ENCODE results near the gene PALM.

PALM gene

GRCh38 chr19:679418-680286, 29.1 kb upstream of the PALM start:
- H3K27ac ChIP-seq (ENCODE audit: insufficient read depth, low read length, poor library complexity, severe bottlenecking): peak overlapping the region; percentile 42
- H3K4me1 ChIP-seq (ENCODE audit: control insufficient read depth, insufficient read depth, low read length, poor library complexity, severe bottlenecking): peaks cover 12% of the 10 kb centered on the region
- H3K4me3 ChIP-seq (ENCODE audit: insufficient read depth, low read depth, low read length, poor library complexity, severe bottlenecking): peak overlapping the region; percentile 49
- no peak for DNase-seq
- no peaks in the 10 kb centered on the region for H3K36me3 ChIP-seq (ENCODE audit: control insufficient read depth, insufficient read depth, low read length)
- H3K27me3 ChIP-seq (replicated peaks; ENCODE audit: control insufficient read depth, insufficient read depth, low read length, poor library complexity, severe bottlenecking): peaks cover 12% of the 10 kb centered on the region
- H3K9me3 ChIP-seq (ENCODE audit: control insufficient read depth, low read length): no peaks in the 10 kb centered on the region

GRCh38 chr19:680287-681028, 28.3 kb upstream of the PALM start:
- no peaks in the 10 kb centered on the region for H3K9me3 ChIP-seq (ENCODE audit: control insufficient read depth, low read length)
- no peaks in the 10 kb centered on the region for H3K36me3 ChIP-seq (ENCODE audit: control insufficient read depth, insufficient read depth, low read length)
- peaks cover 11% of the 10 kb centered on the region for H3K27me3 ChIP-seq (replicated peaks; ENCODE audit: control insufficient read depth, insufficient read depth, low read length, poor library complexity, severe bottlenecking)
- H3K27ac ChIP-seq (ENCODE audit: insufficient read depth, low read length, poor library complexity, severe bottlenecking): peak overlapping the region; percentile 77
- peak; percentile 100 for DNase-seq
- peaks cover 12% of the 10 kb centered on the region for H3K4me1 ChIP-seq (ENCODE audit: control insufficient read depth, insufficient read depth, low read length, poor library complexity, severe bottlenecking)
- peak overlapping the region; percentile 60 for H3K4me3 ChIP-seq (ENCODE audit: insufficient read depth, low read depth, low read length, poor library complexity, severe bottlenecking)

GRCh38 chr19:681029-682019, 27.4 kb upstream of the PALM start:
- no peaks in the 10 kb centered on the region for H3K36me3 ChIP-seq (ENCODE audit: control insufficient read depth, insufficient read depth, low read length)
- H3K27ac ChIP-seq (ENCODE audit: insufficient read depth, low read length, poor library complexity, severe bottlenecking): peak overlapping the region; percentile 77
- H3K27me3 ChIP-seq (replicated peaks; ENCODE audit: control insufficient read depth, insufficient read depth, low read length, poor library complexity, severe bottlenecking): peaks cover 6% of the 10 kb centered on the region
- DNase-seq: no peak
- H3K4me1 ChIP-seq (ENCODE audit: control insufficient read depth, insufficient read depth, low read length, poor library complexity, severe bottlenecking): peaks cover 12% of the 10 kb centered on the region
- peak overlapping the region; percentile 60 for H3K4me3 ChIP-seq (ENCODE audit: insufficient read depth, low read depth, low read length, poor library complexity, severe bottlenecking)
- H3K9me3 ChIP-seq (ENCODE audit: control insufficient read depth, low read length): no peaks in the 10 kb centered on the region

GRCh38 chr19:682678-683320, 25.9 kb upstream of the PALM start:
- H3K27ac ChIP-seq (ENCODE audit: insufficient read depth, low read length, poor library complexity, severe bottlenecking): no peak overlapping the region

GRCh38 chr19:685454-685931, 23.2 kb upstream of the PALM start:
- Histone ChIP-seq H3K36me3 (ENCODE audit: control insufficient read depth, insufficient read depth, low read length) (no peaks in the 10 kb centered on the region), H3K4me1 (ENCODE audit: control insufficient read depth, insufficient read depth, low read length, poor library complexity, severe bottlenecking) (peaks cover 6% of the 10 kb centered on the region), H3K9me3 (ENCODE audit: control insufficient read depth, low read length) (no peaks in the 10 kb centered on the region), H3K27me3 (replicated peaks; ENCODE audit: control insufficient read depth, insufficient read depth, low read length, poor library complexity, severe bottlenecking) (no peaks in the 10 kb centered on the region), H3K27ac (ENCODE audit: insufficient read depth, low read length, poor library complexity, severe bottlenecking) (no peak overlapping the region), H3K4me3 (ENCODE audit: insufficient read depth, low read depth, low read length, poor library complexity, severe bottlenecking) (no peak overlapping the region)
- no peak for DNase-seq

More at GRCh38 chr19:682678-683320, 25.9 kb upstream of the PALM start:
- DNase-seq: no peak
- H3K27me3 ChIP-seq (replicated peaks; ENCODE audit: control insufficient read depth, insufficient read depth, low read length, poor library complexity, severe bottlenecking): no peaks in the 10 kb centered on the region
- H3K4me3 ChIP-seq (ENCODE audit: insufficient read depth, low read depth, low read length, poor library complexity, severe bottlenecking): no peak overlapping the region
- H3K36me3 ChIP-seq (ENCODE audit: control insufficient read depth, insufficient read depth, low read length): no peaks in the 10 kb centered on the region
- no peaks in the 10 kb centered on the region for H3K9me3 ChIP-seq (ENCODE audit: control insufficient read depth, low read length)
- peaks cover 12% of the 10 kb centered on the region for H3K4me1 ChIP-seq (ENCODE audit: control insufficient read depth, insufficient read depth, low read length, poor library complexity, severe bottlenecking)

- Histone ChIP-seq H3K4me1 (ENCODE audit: control insufficient read depth, insufficient read depth, low read length, poor library complexity, severe bottlenecking) (no peaks in the 10 kb centered on the region), H3K27ac (ENCODE audit: insufficient read depth, low read length, poor library complexity, severe bottlenecking) (no peak overlapping the region), H3K9me3 (ENCODE audit: control insufficient read depth, low read length) (no peaks in the 10 kb centered on the region), H3K27me3 (replicated peaks; ENCODE audit: control insufficient read depth, insufficient read depth, low read length, poor library complexity, severe bottlenecking) (no peaks in the 10 kb centered on the region), H3K4me3 (ENCODE audit: insufficient read depth, low read depth, low read length, poor library complexity, severe bottlenecking) (no peak overlapping the region), H3K36me3 (ENCODE audit: control insufficient read depth, insufficient read depth, low read length) (no peaks in the 10 kb centered on the region)
- DNase-seq: no peak
Measured at GRCh38 chr19:686589-687297, 22.0 kb upstream of the PALM start.

GRCh38 chr19:687569-688166, 21.1 kb upstream of the PALM start:
- Histone ChIP-seq H3K9me3 (ENCODE audit: control insufficient read depth, low read length) (no peaks in the 10 kb centered on the region), H3K4me3 (ENCODE audit: insufficient read depth, low read depth, low read length, poor library complexity, severe bottlenecking) (no peak overlapping the region), H3K4me1 (ENCODE audit: control insufficient read depth, insufficient read depth, low read length, poor library complexity, severe bottlenecking) (no peaks in the 10 kb centered on the region), H3K36me3 (ENCODE audit: control insufficient read depth, insufficient read depth, low read length) (no peaks in the 10 kb centered on the region), H3K27ac (ENCODE audit: insufficient read depth, low read length, poor library complexity, severe bottlenecking) (no peak overlapping the region), H3K27me3 (replicated peaks; ENCODE audit: control insufficient read depth, insufficient read depth, low read length, poor library complexity, severe bottlenecking) (no peaks in the 10 kb centered on the region)
- DNase-seq: no peak

GRCh38 chr19:688214-688613, 20.5 kb upstream of the PALM start:
- H3K27ac ChIP-seq (ENCODE audit: insufficient read depth, low read length, poor library complexity, severe bottlenecking): no peak overlapping the region

More at GRCh38 chr19:688214-688613, 20.5 kb upstream of the PALM start:
- Histone ChIP-seq H3K9me3 (ENCODE audit: control insufficient read depth, low read length) (no peaks in the 10 kb centered on the region), H3K27me3 (replicated peaks; ENCODE audit: control insufficient read depth, insufficient read depth, low read length, poor library complexity, severe bottlenecking) (no peaks in the 10 kb centered on the region), H3K4me1 (ENCODE audit: control insufficient read depth, insufficient read depth, low read length, poor library complexity, severe bottlenecking) (no peaks in the 10 kb centered on the region), H3K4me3 (ENCODE audit: insufficient read depth, low read depth, low read length, poor library complexity, severe bottlenecking) (no peak overlapping the region), H3K36me3 (ENCODE audit: control insufficient read depth, insufficient read depth, low read length) (no peaks in the 10 kb centered on the region)
- DNase-seq: no peak
